Ascending aorta (tissue), 2 donors: Measurements from ENCODE around the gene PALB2. TPM values are rescaled to one million over a fixed set of nuclear protein-coding genes. Genes with fewer than 3 reads are reported as not detected.

ENCODE experiments used
- DNase-seq, 2 donors: peaks; one replicate each; pipeline ENCODE4 v3.0.0-alpha.2; 2019; ENCODE audit warnings: low spot score in 2 of 2
- H3K27ac ChIP-seq, 2 donors: fragments of 200-600 bp; sonication (generic); one replicate each; pipeline ENCODE4 v1.5.1; 2016 to 2017; ENCODE audit warnings: mild to moderate bottlenecking in 1 of 2
- H3K27me3 ChIP-seq: fragments of 200-600 bp; sonication (generic); one replicate; pipeline ENCODE4 v1.5.1; 2017
- H3K36me3 ChIP-seq, 2 donors: fragments of 200-600 bp; sonication (generic); one replicate each; pipeline ENCODE4 v1.5.1; 2016
- H3K4me1 ChIP-seq, 2 donors: fragments of 200-600 bp; sonication (generic); one replicate each; pipeline ENCODE4 v1.5.1; 2016 to 2017; ENCODE audit warnings: mild to moderate bottlenecking in 1 of 2
- H3K4me3 ChIP-seq, 2 donors: fragments of 200-600 bp; sonication (generic); one replicate each; pipeline ENCODE4 v1.5.1; 2016 to 2017; ENCODE audit warnings: mild to moderate bottlenecking in 1 of 2
- H3K9me3 ChIP-seq, 2 donors: fragments of 200-600 bp; sonication (generic); one replicate each; pipeline ENCODE4 v1.5.1; 2016
- CTCF ChIP-seq, 3 experiments: fragments of 200-600 bp in 2 of 3; fragments of 450-650 bp in 1 of 3; sonication (generic) in 2 of 3; IDR thresholded peaks; one replicate each; pipeline ENCODE4 v1.5.1; 2016 to 2019; ENCODE audit warnings: antibody characterized with exemption in 3 of 3, mild to moderate bottlenecking in 1 of 3, moderate library complexity in 1 of 3
- intact Hi-C: fragments of 100-400 bp; cut with DNase I; formaldehyde crosslinking; loops from one replicate; pipeline ENCODE4 v1.15.1; 2023
- total RNA-seq: library from RNA; depleted of rRNA; stranded (reverse); fragments of >200 nt; gene quantifications from one replicate; pipeline ENCODE4 v1.1.0, GENCODE V29; 2016

Gene PALB2
- total RNA-seq: 2.1 TPM

GRCh38 chr16:23640931-23641765 is at the start of gene PALB2, which contains the start of gene DCTN5:
PALB2 (minus strand) TSS chr16:23641310; CDS start chr16:23641157, 153 bp downstream.
DCTN5 (plus strand) TSS chr16:23641466; CDS start chr16:23641543, 77 bp downstream.
- intact Hi-C loops: loop anchor here (1.0 to 10.0 kb wide), 7 partner anchors 45 to 1471 kb away; partner anchors contain the start of genes ARHGAP17, COG7, EARS2 and LCMT1
- Histone ChIP-seq H3K9me3 (no peaks in the 10 kb centered on the region), H3K27me3 (no peaks in the 10 kb centered on the region), H3K36me3 (peaks cover 20 to 31% of the 10 kb centered on the region in 2 donors), H3K4me3 (peak within 1 kb of the TSS; percentile 64 to 99), H3K27ac (peak within 1 kb of the TSS; percentile 72 to 86), H3K4me1 (peaks cover 5 to 18% of the 10 kb centered on the region in 2 donors)
- peak; percentile 80 to 97 for DNase-seq
- no peak for TF ChIP-seq CTCF (IDR thresholded peaks at IDR 0.05)

DNA sequence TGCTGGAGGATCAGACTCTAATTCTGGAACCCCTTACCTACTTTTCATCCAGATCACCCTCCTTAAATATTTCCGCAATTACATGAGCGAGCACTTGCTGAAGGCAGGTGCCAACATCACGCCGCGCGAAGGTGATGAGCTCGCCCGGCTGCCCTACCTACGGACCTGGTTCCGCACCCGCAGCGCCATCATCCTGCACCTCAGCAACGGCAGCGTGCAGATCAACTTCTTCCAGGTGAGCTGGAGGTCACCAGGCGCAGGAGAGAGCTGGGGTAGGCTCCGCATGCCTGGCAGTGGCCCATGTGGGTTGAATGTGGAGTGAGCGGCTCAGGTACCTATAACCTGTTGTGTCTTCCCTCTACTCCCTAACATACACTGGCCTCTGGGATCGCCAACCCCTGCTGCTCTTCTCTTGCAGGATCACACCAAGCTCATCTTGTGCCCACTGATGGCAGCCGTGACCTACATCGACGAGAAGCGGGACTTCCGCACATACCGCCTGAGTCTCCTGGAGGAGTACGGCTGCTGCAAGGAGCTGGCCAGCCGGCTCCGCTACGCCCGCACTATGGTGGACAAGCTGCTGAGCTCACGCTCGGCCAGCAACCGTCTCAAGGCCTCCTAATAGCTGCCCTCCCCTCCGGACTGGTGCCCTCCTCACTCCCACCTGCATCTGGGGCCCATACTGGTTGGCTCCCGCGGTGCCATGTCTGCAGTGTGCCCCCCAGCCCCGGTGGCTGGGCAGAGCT is 48.5 kb upstream of the PALB2 start:
- no peak overlapping the region for H3K4me3 ChIP-seq
- H3K27me3 ChIP-seq: no peaks in the 10 kb centered on the region
- DNase-seq: no peak
- intact Hi-C loops: no loop called here
- no peaks in the 10 kb centered on the region for H3K4me1 ChIP-seq
- peaks cover 29 to 44% of the 10 kb centered on the region in 2 donors for H3K36me3 ChIP-seq
- H3K9me3 ChIP-seq: no peaks in the 10 kb centered on the region
- H3K27ac ChIP-seq: no peak overlapping the region
- no peak for TF ChIP-seq CTCF (IDR thresholded peaks at IDR 0.05)

GRCh38 chr16:23687034-23687808 is 46.1 kb upstream of the PALB2 start:
- intact Hi-C loops: no loop called here
- peaks cover 34 to 56% of the 10 kb centered on the region in 2 donors for H3K36me3 ChIP-seq
- TF ChIP-seq CTCF (IDR thresholded peaks at IDR 0.05): no peak

GRCh38 chr16:23683487-23683886 is 42.4 kb upstream of the PALB2 start:
- H3K27me3 ChIP-seq: no peaks in the 10 kb centered on the region
- peaks cover 18 to 33% of the 10 kb centered on the region in 2 donors for H3K36me3 ChIP-seq
- H3K9me3 ChIP-seq: no peaks in the 10 kb centered on the region
- intact Hi-C loops: no loop called here
- H3K4me1 ChIP-seq: peaks cover 4 to 6% of the 10 kb centered on the region in 2 donors
- DNase-seq: no peak
- no peak overlapping the region for H3K4me3 ChIP-seq
- no peak overlapping the region for H3K27ac ChIP-seq
- no peak for TF ChIP-seq CTCF (IDR thresholded peaks at IDR 0.05)

More at GRCh38 chr16:23687034-23687808, 46.1 kb upstream of the PALB2 start:
- Histone ChIP-seq H3K9me3 (no peaks in the 10 kb centered on the region), H3K4me3 (no peak overlapping the region), H3K4me1 (no peaks in the 10 kb centered on the region), H3K27me3 (no peaks in the 10 kb centered on the region), H3K27ac (no peak overlapping the region)
- no peak for DNase-seq

- no peak for TF ChIP-seq CTCF (IDR thresholded peaks at IDR 0.05)
- H3K4me3 ChIP-seq: no peak overlapping the region
- H3K27me3 ChIP-seq: no peaks in the 10 kb centered on the region
- no peaks in the 10 kb centered on the region for H3K9me3 ChIP-seq
- H3K4me1 ChIP-seq: peaks cover 4 to 10% of the 10 kb centered on the region in 2 donors
- H3K27ac ChIP-seq: no peak overlapping the region
- no peak for DNase-seq
- intact Hi-C loops: no loop called here
- H3K36me3 ChIP-seq: peaks cover 14 to 20% of the 10 kb centered on the region in 2 donors
Measured at GRCh38 chr16:23682181-23682580, 41.1 kb upstream of the PALB2 start.
